ENCODE measurements around the gene RORB.

The RORB gene

GRCh38 chr9:74653410-74654080, 156.4 kb downstream of the RORB start:
- no peaks in the 10 kb centered on the region for H3K4me1 ChIP-seq
- H3K27me3 ChIP-seq: no peaks in the 10 kb centered on the region
- no peaks in the 10 kb centered on the region for H3K36me3 ChIP-seq
- intact Hi-C loops (cut with DNase I; ENCODE audit: low total_unique reads): no loop called here
- no peak overlapping the region for H3K4me3 ChIP-seq
- TF ChIP-seq CTCF (IDR thresholded peaks at IDR 0.05): no peak
- no peak for DNase-seq
- no peaks in the 10 kb centered on the region for H3K9me3 ChIP-seq
- no peak overlapping the region for H3K27ac ChIP-seq

- H3K27me3 ChIP-seq: no peaks in the 10 kb centered on the region
- H3K9me3 ChIP-seq: no peaks in the 10 kb centered on the region
- intact Hi-C loops (cut with DNase I; ENCODE audit: low total_unique reads): no loop called here
- no peak overlapping the region for H3K27ac ChIP-seq
- DNase-seq: no peak
- H3K4me3 ChIP-seq: no peak overlapping the region
- no peaks in the 10 kb centered on the region for H3K4me1 ChIP-seq
- TF ChIP-seq CTCF (IDR thresholded peaks at IDR 0.05): no peak
- H3K36me3 ChIP-seq: peaks cover 0 to 11% (median 0%) of the 10 kb centered on the region in 3 donors
These were observed 165.5 kb downstream of the RORB start for GRCh38 chr9:74662674-74663073.

GRCh38 chr9:74663439-74663838, 166.3 kb downstream of the RORB start:
- Histone ChIP-seq H3K27me3 (no peaks in the 10 kb centered on the region), H3K4me3 (no peak overlapping the region), H3K27ac (no peak overlapping the region), H3K4me1 (no peaks in the 10 kb centered on the region), H3K36me3 (peaks cover 0 to 11% (median 0%) of the 10 kb centered on the region in 3 donors), H3K9me3 (no peaks in the 10 kb centered on the region)
- no peak for TF ChIP-seq CTCF (IDR thresholded peaks at IDR 0.05)
- intact Hi-C loops (cut with DNase I; ENCODE audit: low total_unique reads): no loop called here
- no peak for DNase-seq

- no peak for DNase-seq
- H3K27me3 ChIP-seq: no peaks in the 10 kb centered on the region
- no peak overlapping the region for H3K4me3 ChIP-seq
- H3K36me3 ChIP-seq: peaks cover 0 to 11% (median 0%) of the 10 kb centered on the region in 3 donors
- H3K9me3 ChIP-seq: no peaks in the 10 kb centered on the region
- H3K27ac ChIP-seq: no peak overlapping the region
- no peaks in the 10 kb centered on the region for H3K4me1 ChIP-seq
- no peak for TF ChIP-seq CTCF (IDR thresholded peaks at IDR 0.05)
- intact Hi-C loops (cut with DNase I; ENCODE audit: low total_unique reads): no loop called here
These were observed 169.6 kb downstream of the RORB start for GRCh38 chr9:74666625-74667316.

- Histone ChIP-seq H3K27me3 (no peaks in the 10 kb centered on the region), H3K36me3 (no peaks in the 10 kb centered on the region), H3K27ac (no peak overlapping the region), H3K4me3 (no peak overlapping the region), H3K9me3 (no peaks in the 10 kb centered on the region), H3K4me1 (no peaks in the 10 kb centered on the region)
- DNase-seq: no peak
- no peak for TF ChIP-seq CTCF (IDR thresholded peaks at IDR 0.05)
- intact Hi-C loops (cut with DNase I; ENCODE audit: low total_unique reads): no loop called here
These were observed 175.1 kb downstream of the RORB start for GRCh38 chr9:74672237-74672636.
